ENCODE measurements around the gene CHD2.

DNA sequence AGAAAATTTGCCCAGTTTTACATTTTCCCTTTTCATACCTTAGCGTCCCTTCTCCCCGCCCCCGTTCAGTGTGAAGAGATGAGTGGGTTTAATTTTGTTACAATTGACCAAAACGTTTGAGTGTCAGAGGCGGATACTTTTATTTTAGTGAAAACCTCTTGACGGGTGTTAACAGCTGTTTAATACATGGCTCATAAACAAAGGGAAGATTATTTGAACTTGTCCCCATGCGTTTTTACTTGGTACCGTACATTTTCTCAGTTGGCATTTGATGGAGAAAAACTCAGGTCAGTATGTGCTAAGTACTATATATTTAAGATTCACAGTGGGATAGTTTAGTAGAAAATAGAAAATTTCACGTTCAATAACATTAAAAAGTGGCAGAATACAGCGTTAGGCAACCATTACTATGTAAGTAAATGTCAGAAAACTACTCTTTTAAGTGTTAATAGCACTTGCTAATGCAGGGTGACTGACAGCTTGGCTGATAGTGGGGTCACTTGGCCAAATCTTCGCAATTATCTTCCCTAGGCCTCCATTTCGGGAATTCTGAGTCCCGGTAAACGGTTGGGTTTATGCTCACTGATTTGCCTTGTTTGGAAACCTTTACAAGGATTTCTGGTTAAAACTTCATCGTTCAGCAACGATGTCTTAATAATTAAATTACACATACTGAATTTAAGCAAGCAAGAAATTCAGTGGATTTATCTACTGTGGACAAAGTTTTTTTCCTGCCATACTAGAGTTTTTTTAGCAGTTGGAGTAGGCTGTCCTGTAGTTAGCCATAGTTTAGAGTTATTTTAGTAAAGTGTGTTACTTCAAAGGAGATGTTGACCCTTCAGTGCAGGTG, 4.8 kb downstream of the CHD2 start:
- TF ChIP-seq, protein P1, sequence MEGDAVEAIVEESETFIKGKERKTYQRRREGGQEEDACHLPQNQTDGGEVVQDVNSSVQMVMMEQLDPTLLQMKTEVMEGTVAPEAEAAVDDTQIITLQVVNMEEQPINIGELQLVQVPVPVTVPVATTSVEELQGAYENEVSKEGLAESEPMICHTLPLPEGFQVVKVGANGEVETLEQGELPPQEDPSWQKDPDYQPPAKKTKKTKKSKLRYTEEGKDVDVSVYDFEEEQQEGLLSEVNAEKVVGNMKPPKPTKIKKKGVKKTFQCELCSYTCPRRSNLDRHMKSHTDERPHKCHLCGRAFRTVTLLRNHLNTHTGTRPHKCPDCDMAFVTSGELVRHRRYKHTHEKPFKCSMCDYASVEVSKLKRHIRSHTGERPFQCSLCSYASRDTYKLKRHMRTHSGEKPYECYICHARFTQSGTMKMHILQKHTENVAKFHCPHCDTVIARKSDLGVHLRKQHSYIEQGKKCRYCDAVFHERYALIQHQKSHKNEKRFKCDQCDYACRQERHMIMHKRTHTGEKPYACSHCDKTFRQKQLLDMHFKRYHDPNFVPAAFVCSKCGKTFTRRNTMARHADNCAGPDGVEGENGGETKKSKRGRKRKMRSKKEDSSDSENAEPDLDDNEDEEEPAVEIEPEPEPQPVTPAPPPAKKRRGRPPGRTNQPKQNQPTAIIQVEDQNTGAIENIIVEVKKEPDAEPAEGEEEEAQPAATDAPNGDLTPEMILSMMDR (IDR thresholded peaks at IDR 0.05), result no peak
- TF ChIP-seq POLR2A (IDR thresholded peaks at IDR 0.05), result no peak

Measured in thyroid gland (tissue), 4 donors.